HFF-Myc (cell line): Measurements from ENCODE around the gene CTU1.

Source experiments
- DNase-seq: peaks from one replicate; pipeline ENCODE4 v3.0.0-alpha.2; 2011; ENCODE audit warnings: low read depth; ENCODE audit errors: extremely low read depth
- H3K4me3 ChIP-seq: replicated peaks from 2 replicates; pipeline ENCODE4 v1.5.1; 2011; ENCODE audit warnings: low read depth, mild to moderate bottlenecking, control low read depth, low read length
- TF ChIP-seq, protein P1 (sequence below): IDR thresholded peaks from 2 replicates; pipeline ENCODE4 v1.5.1; 2012; ENCODE audit warnings: mild to moderate bottlenecking, low read depth, low read length, control low read depth; ENCODE audit errors: missing control alignments

Gene CTU1

DNA sequence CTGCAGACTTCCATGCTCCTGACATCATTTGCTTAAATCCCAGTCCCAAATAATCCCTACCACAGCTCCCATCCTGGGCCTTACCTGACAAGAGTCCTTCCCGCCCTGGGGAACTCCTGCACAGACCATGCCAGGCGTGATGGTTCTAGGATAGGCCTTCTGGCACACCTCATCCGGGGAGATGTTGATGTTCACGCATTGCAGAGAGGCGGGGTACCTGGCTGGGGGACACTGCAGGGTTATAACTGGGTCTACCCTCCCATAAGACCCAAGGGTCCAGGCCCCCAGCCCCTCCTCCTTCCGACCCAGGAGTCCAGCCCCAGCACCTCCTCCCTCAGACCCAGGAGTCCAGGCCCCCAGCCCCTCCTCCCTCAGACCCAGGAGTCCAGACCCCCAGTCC is 29.5 kb downstream of the CTU1 start:
- DNase-seq: no peak
- no peak overlapping the region for H3K4me3 ChIP-seq
- TF ChIP-seq, protein P1, sequence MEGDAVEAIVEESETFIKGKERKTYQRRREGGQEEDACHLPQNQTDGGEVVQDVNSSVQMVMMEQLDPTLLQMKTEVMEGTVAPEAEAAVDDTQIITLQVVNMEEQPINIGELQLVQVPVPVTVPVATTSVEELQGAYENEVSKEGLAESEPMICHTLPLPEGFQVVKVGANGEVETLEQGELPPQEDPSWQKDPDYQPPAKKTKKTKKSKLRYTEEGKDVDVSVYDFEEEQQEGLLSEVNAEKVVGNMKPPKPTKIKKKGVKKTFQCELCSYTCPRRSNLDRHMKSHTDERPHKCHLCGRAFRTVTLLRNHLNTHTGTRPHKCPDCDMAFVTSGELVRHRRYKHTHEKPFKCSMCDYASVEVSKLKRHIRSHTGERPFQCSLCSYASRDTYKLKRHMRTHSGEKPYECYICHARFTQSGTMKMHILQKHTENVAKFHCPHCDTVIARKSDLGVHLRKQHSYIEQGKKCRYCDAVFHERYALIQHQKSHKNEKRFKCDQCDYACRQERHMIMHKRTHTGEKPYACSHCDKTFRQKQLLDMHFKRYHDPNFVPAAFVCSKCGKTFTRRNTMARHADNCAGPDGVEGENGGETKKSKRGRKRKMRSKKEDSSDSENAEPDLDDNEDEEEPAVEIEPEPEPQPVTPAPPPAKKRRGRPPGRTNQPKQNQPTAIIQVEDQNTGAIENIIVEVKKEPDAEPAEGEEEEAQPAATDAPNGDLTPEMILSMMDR: no peak

DNA sequence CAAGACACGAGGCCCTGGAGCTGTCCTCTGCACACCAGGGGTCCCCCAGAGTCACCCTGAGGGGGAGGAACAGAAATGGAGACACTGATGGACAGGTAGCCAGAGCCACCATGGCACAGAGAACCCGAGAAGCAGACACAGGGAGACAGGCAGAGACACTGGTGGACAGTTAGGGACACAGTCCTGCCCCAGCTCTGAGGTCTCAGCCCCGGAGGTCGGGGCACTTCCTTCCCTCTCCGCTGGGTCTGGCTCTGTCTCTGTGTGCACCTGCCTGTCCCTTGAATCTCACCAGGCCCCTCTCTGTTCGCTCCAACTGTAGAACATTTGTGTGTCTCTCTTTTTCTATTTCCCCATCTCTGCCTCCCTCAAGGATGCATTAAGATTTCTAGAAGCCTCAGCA is 30.1 kb downstream of the CTU1 start:
- TF ChIP-seq, protein P1: no peak
- H3K4me3 ChIP-seq: no peak overlapping the region
- DNase-seq: no peak

DNA sequence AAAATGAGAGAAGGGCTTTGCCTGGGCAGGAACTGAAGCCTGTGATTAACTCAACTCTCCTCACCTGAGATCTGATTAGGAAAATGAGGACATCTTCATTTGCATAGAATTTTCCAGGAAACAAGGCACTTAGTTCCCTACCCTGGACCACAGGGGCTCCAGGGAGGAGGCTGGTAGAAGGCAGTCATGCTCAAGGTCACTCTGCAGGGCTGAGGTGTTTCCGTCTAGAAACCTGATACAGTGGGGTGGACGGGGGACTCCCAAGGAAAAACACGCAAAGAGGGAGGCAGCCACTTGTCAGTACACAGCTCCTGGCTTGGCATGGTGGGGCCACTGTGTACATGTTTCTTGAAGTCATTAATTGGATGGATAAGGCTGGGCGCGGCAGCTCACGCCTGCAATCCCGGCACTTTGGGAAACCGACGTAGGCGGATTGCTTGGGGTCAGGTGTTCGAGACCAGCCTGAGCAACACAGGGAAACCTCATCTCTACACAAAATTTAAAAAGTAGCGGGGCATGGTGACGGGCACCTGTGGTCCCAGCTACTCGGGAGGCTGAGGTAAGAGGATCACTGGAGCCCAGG is 31.5 kb downstream of the CTU1 start:
- DNase-seq: no peak
- H3K4me3 ChIP-seq: no peak overlapping the region
- TF ChIP-seq, protein P1: no peak

DNA sequence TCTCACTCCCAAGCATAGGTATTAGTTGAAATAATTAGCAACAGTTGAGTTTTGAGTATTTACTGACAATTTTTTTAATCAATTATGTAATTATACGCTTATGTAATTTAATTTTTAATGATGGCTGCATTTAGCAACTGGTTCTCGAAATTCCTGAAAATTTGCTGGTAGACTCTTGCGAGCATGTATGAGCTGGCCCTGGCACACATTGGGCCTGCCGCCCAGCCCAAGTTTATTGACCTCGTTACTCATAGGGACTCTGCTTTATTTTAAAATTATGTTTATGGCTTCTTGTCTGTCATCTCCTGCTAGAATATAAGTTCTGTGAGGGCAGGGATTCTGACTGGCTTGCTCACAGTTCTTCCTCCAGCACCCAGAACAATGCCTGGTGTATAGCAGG is 32.2 kb downstream of the CTU1 start:
- DNase-seq: no peak
- TF ChIP-seq, protein P1: no peak
- H3K4me3 ChIP-seq: no peak overlapping the region

DNA sequence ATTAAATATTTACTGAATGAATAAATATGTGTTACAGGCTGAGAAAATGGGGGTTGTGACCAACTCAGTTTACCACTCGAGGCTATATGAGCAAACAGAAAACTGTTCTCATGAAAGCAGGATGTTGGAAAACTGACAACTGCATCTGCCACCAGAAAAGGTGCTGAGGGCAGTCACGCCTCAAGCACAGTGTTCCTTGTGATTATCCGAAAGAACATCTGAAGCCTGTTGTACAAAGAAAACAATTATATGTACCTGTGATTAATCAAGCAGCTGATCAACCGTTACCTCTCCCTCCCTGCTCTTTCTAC is 37.2 kb downstream of the CTU1 start:
- no peak overlapping the region for H3K4me3 ChIP-seq
- TF ChIP-seq, protein P1: no peak
- no peak for DNase-seq

DNA sequence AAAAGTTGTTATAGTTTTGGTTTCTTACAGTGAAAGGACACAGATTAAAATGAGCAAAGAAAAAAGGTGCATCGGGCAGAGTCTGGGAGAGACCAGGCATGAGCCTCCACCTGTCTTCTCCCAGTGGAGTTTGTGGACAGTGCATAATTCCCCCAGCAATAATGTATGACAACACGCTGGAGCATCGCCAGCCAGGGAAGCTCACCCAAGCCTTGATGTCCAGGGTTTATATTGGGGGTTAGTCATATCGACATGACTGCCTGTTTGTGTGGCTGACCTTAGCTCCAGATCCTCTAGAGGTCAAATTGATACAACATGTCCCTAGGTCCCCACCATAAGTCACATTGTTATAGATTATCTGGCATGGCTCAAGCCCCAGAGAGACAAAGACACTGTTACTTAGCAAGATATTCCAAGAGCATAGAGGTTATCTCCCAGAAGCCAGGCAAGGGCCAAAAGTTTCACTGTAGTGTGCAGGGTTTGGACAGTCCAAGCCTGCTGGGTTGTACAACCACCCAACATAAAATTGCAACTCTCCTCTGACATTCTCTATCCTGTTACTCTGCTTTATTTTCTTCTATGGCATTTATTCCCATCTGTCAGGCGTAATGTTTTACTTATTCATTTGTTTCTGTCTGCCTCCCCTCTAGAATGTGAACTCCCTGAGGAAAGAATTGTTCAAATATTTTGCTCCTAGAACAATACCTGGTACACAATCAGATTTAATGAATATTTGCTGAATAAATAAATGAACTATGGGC is 37.7 kb downstream of the CTU1 start:
- no peak overlapping the region for H3K4me3 ChIP-seq
- TF ChIP-seq, protein P1: no peak
- no peak for DNase-seq
